B cell (primary cell): ENCODE results near the gene GSE1. TPM values are rescaled to one million over a fixed set of nuclear protein-coding genes. Genes with fewer than 3 reads are reported as not detected.

Experiments used
- ATAC-seq: fragments of 200-7000 bp; cut with Tn5 transposase; one replicate; pipeline ENCODE4 v1.10.0; 2021; ENCODE audit warnings: low read depth, mild to moderate bottlenecking, moderate number of reproducible peaks, moderate library complexity
- CTCF ChIA-PET: fragments of 350-600 bp; sonication (Branson Sonifier 250); formaldehyde crosslinking; loops from one replicate; lab custom pipeline; 2021; ENCODE audit warnings: antibody characterized with exemption, inconsistent platforms; lab: Charles Lee
- POLR2A ChIA-PET: fragments of 350-600 bp; sonication (Branson Sonifier 250); formaldehyde crosslinking; loops from one replicate; lab custom pipeline; 2021; ENCODE audit warnings: antibody characterized with exemption; lab: Charles Lee
- DNase-seq: peaks from one replicate; pipeline ENCODE4 v3.0.0; 2013
- H2AFZ ChIP-seq: 2 replicates; pipeline ENCODE4 v1.6.1; 2012; ENCODE audit warnings: mild to moderate bottlenecking, low read depth, low read length; ENCODE audit not compliant: insufficient read depth, poor library complexity, severe bottlenecking
- H3K27ac ChIP-seq, 2 donors: 1 replicate in 1 of 2; 2 replicates in 1 of 2; pipeline ENCODE4 v1.5.1; 2012 to 2013; ENCODE audit warnings: low read length in 2 of 2, mild to moderate bottlenecking in 2 of 2, moderate library complexity in 1 of 2
- H3K27me3 ChIP-seq, 4 experiments: fragments of 200-600 bp in 1 of 4; sonication (generic) in 1 of 4; replicated peaks in 1 of 4; 1 replicate in 2 of 4; 2 replicates in 2 of 4; pipeline versions ENCODE4 v1.6.1 to v1.7.0; 2013 to 2016; ENCODE audit warnings: low read length in 3 of 4, mild to moderate bottlenecking in 2 of 4, mixed read lengths in 1 of 4, moderate library complexity in 1 of 4; ENCODE audit not compliant: insufficient read depth in 4 of 4, control insufficient read depth in 3 of 4; ENCODE audit errors: control extremely low read depth in 1 of 4
- H3K36me3 ChIP-seq, 2 experiments: replicated peaks in 1 of 2; 1 replicate in 1 of 2; 2 replicates in 1 of 2; pipeline versions ENCODE4 v1.6.1 to v1.7.1; 2013; ENCODE audit warnings: low read length in 1 of 2; ENCODE audit not compliant: insufficient read depth in 2 of 2, control insufficient read depth in 1 of 2; ENCODE audit errors: control extremely low read depth in 1 of 2, extremely low read depth in 1 of 2
- H3K4me1 ChIP-seq, 2 donors: fragments of 200-600 bp in 1 of 2; sonication (generic) in 1 of 2; 1 replicate in 1 of 2; 2 replicates in 1 of 2; pipeline versions ENCODE4 v1.5.1 to v1.6.1; 2013 to 2017; ENCODE audit warnings: low read length in 2 of 2; ENCODE audit not compliant: control insufficient read depth in 2 of 2, insufficient read depth in 2 of 2
- H3K4me2 ChIP-seq: replicated peaks from 2 replicates; pipeline ENCODE3; 2012; ENCODE audit warnings: mild to moderate bottlenecking, low read depth, low read length; ENCODE audit not compliant: poor library complexity, severe bottlenecking
- H3K4me3 ChIP-seq, 5 experiments: fragments of 200-600 bp in 1 of 5; sonication (generic) in 1 of 5; 1 replicate in 3 of 5; 2 replicates in 2 of 5; pipeline versions ENCODE4 v1.5.1 to v1.7.0; 2011 to 2016; ENCODE audit warnings: low read length in 4 of 5, mild to moderate bottlenecking in 4 of 5, low read depth in 2 of 5, control low read depth in 1 of 5, moderate library complexity in 1 of 5; ENCODE audit not compliant: insufficient read depth in 1 of 5; ENCODE audit errors: control extremely low read depth in 1 of 5, extremely low read depth in 1 of 5
- H3K79me2 ChIP-seq: fragments of 200-600 bp; sonication (generic); one replicate; pipeline ENCODE4 v1.6.0; 2016; ENCODE audit warnings: low read length; ENCODE audit not compliant: control insufficient read depth, insufficient read depth
- H3K9ac ChIP-seq: fragments of 200-600 bp; sonication (generic); 2 replicates; pipeline ENCODE4 v1.6.1; 2017; ENCODE audit warnings: mild to moderate bottlenecking, low read length, moderate library complexity
- H3K9me3 ChIP-seq, 3 donors: one replicate each; pipeline versions ENCODE4 v1.6.1 to v1.7.1; 2013; ENCODE audit warnings: low read length in 2 of 3; ENCODE audit not compliant: control insufficient read depth in 2 of 3, insufficient read depth in 1 of 3; ENCODE audit errors: control extremely low read depth in 1 of 3
- H4K20me1 ChIP-seq: 2 replicates; pipeline ENCODE4 v1.6.0; 2012; ENCODE audit warnings: mild to moderate bottlenecking, low read length; ENCODE audit not compliant: insufficient read depth, control insufficient read depth, poor library complexity, severe bottlenecking
- H3K27ac Mint-ChIP-seq: one replicate; pipeline ENCODE4 v1.8.0; 2021; ENCODE audit warnings: mixed read lengths
- H3K27me3 Mint-ChIP-seq: one replicate; pipeline ENCODE4 v1.8.0; 2021; ENCODE audit warnings: mixed read lengths
- H3K4me1 Mint-ChIP-seq: one replicate; pipeline ENCODE4 v1.8.0; 2021; ENCODE audit warnings: mixed read lengths
- H3K4me3 Mint-ChIP-seq: one replicate; pipeline ENCODE4 v1.8.0; 2021; ENCODE audit warnings: mixed read lengths
- H3K9me3 Mint-ChIP-seq: one replicate; pipeline ENCODE4 v1.8.0; 2022; ENCODE audit warnings: mixed read lengths; ENCODE audit not compliant: insufficient read depth
- EZH2 ChIP-seq: IDR thresholded peaks from 2 replicates; pipeline ENCODE4 v1.6.1; 2012; ENCODE audit warnings: borderline replicate concordance, low read depth, mild to moderate bottlenecking, moderate library complexity, low read length; ENCODE audit not compliant: insufficient read depth, poor library complexity, severe bottlenecking
- WGBS: methylation state at CpG from one replicate; pipeline ENCODE4 v1.1.5; 2013; ENCODE audit warnings: missing lambda C conversion rate; ENCODE audit not compliant: insufficient coverage; 5-methylcytosine and 5-hydroxymethylcytosine counted together
- intact Hi-C: fragments of 100-400 bp; cut with micrococcal nuclease; formaldehyde crosslinking; loops from one replicate; pipeline ENCODE4 v1.10.0; 2022
- polyA plus RNA-seq: library from polyadenylated mRNA; depleted of rRNA; stranded (reverse); fragments of >200 nt; gene quantifications from 2 replicates; pipeline ENCODE4 v1.2.3, GENCODE V29; 2012
- total RNA-seq, 2 donors: library from RNA; stranded (reverse); fragments of 120-200 nt in 1 of 2; gene quantifications; 1 replicate in 1 of 2; 2 replicates in 1 of 2; pipeline versions ENCODE4 v1.2.3 to v1.2.4, GENCODE V29; 2013 to 2022
- TF ChIP-seq, protein P1 (sequence below): fragments of 200-600 bp; IDR thresholded peaks from one replicate; pipeline ENCODE4 v1.8.0; 2022; ENCODE audit warnings: antibody characterized with exemption, mild to moderate bottlenecking

GSE1 gene
- total and polyA plus RNA-seq, 2 donors (not counting 1 experiment from before 2014, with no cell fraction given), result 57.3 to 76.1 TPM

- Histone ChIP-seq H3K79me2 (peaks cover 100% of the 10 kb centered on the region), H3K27me3 (no peaks in the 10 kb centered on the region), H3K9ac (no peak overlapping the region), H3K36me3 (peaks cover 0 to 26% of the 10 kb centered on the region in 2 experiments), H4K20me1 (peaks cover 100% of the 10 kb centered on the region), H3K4me3 (no peak overlapping the region), H3K4me1 (peaks cover 0 to 4% of the 10 kb centered on the region in 2 donors), H3K4me2 (no peak overlapping the region), H3K27ac (no peak overlapping the region), H2AFZ (no peak overlapping the region), H3K9me3 (peaks cover 0 to 30% (median 12%) of the 10 kb centered on the region in 3 donors)
- DNase-seq, result no peak
- ChIA-PET POLR2A (no interaction called here), CTCF (no interaction called here)
- H3K9me3 Mint-ChIP-seq, result peaks cover 6% of the 10 kb centered on the region
- no peak overlapping the region for H3K4me3 Mint-ChIP-seq
- H3K27ac Mint-ChIP-seq, result no peak overlapping the region
- TF ChIP-seq, protein P1, sequence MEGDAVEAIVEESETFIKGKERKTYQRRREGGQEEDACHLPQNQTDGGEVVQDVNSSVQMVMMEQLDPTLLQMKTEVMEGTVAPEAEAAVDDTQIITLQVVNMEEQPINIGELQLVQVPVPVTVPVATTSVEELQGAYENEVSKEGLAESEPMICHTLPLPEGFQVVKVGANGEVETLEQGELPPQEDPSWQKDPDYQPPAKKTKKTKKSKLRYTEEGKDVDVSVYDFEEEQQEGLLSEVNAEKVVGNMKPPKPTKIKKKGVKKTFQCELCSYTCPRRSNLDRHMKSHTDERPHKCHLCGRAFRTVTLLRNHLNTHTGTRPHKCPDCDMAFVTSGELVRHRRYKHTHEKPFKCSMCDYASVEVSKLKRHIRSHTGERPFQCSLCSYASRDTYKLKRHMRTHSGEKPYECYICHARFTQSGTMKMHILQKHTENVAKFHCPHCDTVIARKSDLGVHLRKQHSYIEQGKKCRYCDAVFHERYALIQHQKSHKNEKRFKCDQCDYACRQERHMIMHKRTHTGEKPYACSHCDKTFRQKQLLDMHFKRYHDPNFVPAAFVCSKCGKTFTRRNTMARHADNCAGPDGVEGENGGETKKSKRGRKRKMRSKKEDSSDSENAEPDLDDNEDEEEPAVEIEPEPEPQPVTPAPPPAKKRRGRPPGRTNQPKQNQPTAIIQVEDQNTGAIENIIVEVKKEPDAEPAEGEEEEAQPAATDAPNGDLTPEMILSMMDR, result no peak
- TF ChIP-seq EZH2, result no peak
- ATAC-seq, result no peak
- WGBS, result 94% methylated on average over 24 of the region's 27 CpGs
- H3K4me1 Mint-ChIP-seq, result peaks cover 13% of the 10 kb centered on the region
- intact Hi-C loops, result no loop called here
- no peaks in the 10 kb centered on the region for H3K27me3 Mint-ChIP-seq
These were observed 18.8 kb downstream of the GSE1 start for GRCh38 chr16:85631802-85632393.

- Histone ChIP-seq H3K9me3 (peaks cover 0 to 30% (median 12%) of the 10 kb centered on the region in 3 donors), H3K36me3 (peaks cover 0 to 27% of the 10 kb centered on the region in 2 experiments), H2AFZ (no peak overlapping the region), H3K4me1 (no peaks in the 10 kb centered on the region), H4K20me1 (peaks cover 100% of the 10 kb centered on the region), H3K9ac (no peak overlapping the region), H3K79me2 (peaks cover 100% of the 10 kb centered on the region), H3K27ac (no peak overlapping the region), H3K4me3 (no peak overlapping the region), H3K4me2 (no peak overlapping the region), H3K27me3 (no peaks in the 10 kb centered on the region)
- no peak overlapping the region for H3K4me3 Mint-ChIP-seq
- H3K4me1 Mint-ChIP-seq, result peaks cover 9% of the 10 kb centered on the region
- TF ChIP-seq, protein P1, result no peak
- no peak for TF ChIP-seq EZH2
- intact Hi-C loops, result no loop called here
- DNase-seq, result no peak
- POLR2A ChIA-PET, result no interaction called here
- 94% methylated on average over 34 of the region's 35 CpGs for WGBS
- no peaks in the 10 kb centered on the region for H3K27me3 Mint-ChIP-seq
- no peak overlapping the region for H3K27ac Mint-ChIP-seq
- CTCF ChIA-PET, result no interaction called here
- H3K9me3 Mint-ChIP-seq, result peaks cover 6% of the 10 kb centered on the region
- ATAC-seq, result no peak
These were observed 19.8 kb downstream of the GSE1 start for GRCh38 chr16:85632709-85633437.
